ENCODE measurements around the gene FRAT1. TPM values are rescaled to one million over a fixed set of nuclear protein-coding genes. Genes with fewer than 3 reads are reported as not detected.

The FRAT1 gene
- total and polyA plus RNA-seq, 2 donors (not counting 1 experiment from before 2014, with no cell fraction given): 5.1 to 25.3 TPM

GRCh38 chr10:97270523-97271154, 48.4 kb upstream of the FRAT1 start:
- H3K4me1 ChIP-seq (ENCODE audit: control insufficient read depth in 2 of 2, insufficient read depth in 2 of 2, low read length in 2 of 2): peaks cover 3 to 4% of the 10 kb centered on the region in 2 donors
- H3K36me3 ChIP-seq (replicated peaks in 1 of 2; ENCODE audit: control extremely low read depth in 1 of 2, control insufficient read depth in 1 of 2, extremely low read depth in 1 of 2, insufficient read depth in 2 of 2, low read length in 1 of 2): peaks cover 0 to 2% of the 10 kb centered on the region in 2 experiments
- Mint-ChIP-seq H3K4me1 (peaks cover 8% of the 10 kb centered on the region), H3K4me3 (no peak overlapping the region), H3K9me3 (ENCODE audit: insufficient read depth) (no peaks in the 10 kb centered on the region), H3K27me3 (no peaks in the 10 kb centered on the region), H3K27ac (no peak overlapping the region)
- ATAC-seq (ENCODE audit: low read depth) (no peak), DNase-seq (no peak)
- H2AFZ ChIP-seq (ENCODE audit: insufficient read depth, low read depth, low read length, poor library complexity, severe bottlenecking): no peak overlapping the region
- WGBS (ENCODE audit: insufficient coverage): no CpG with 5 or more reads among the region's 3 CpGs
- intact Hi-C loops (cut with micrococcal nuclease): no loop called here
- H3K27me3 ChIP-seq (replicated peaks in 1 of 4; ENCODE audit: control extremely low read depth in 1 of 4, control insufficient read depth in 3 of 4, insufficient read depth in 4 of 4, low read length in 3 of 4): no peaks in the 10 kb centered on the region
- CTCF ChIA-PET: interaction anchor here (2.1 kb wide), 1 partner anchor 8 kb away, joined by 13 read pairs; no protein-coding TSS in a partner anchor
- no peak overlapping the region for H3K4me2 ChIP-seq (replicated peaks; ENCODE audit: low read depth, low read length, poor library complexity, severe bottlenecking)
- TF ChIP-seq EZH2 (IDR thresholded peaks at IDR 0.05; ENCODE audit: borderline replicate concordance, insufficient read depth, low read depth, low read length, poor library complexity, severe bottlenecking): no peak
- no peak for TF ChIP-seq CTCF (IDR thresholded peaks at IDR 0.05)
- peaks cover 0 to 7% (median 2%) of the 10 kb centered on the region in 3 donors for H3K9me3 ChIP-seq (ENCODE audit: control extremely low read depth in 1 of 3, control insufficient read depth in 2 of 3, insufficient read depth in 1 of 3, low read length in 2 of 3)
- H3K4me3 ChIP-seq (ENCODE audit: control extremely low read depth in 1 of 5, extremely low read depth in 1 of 5, insufficient read depth in 1 of 5, low read depth in 2 of 5, low read length in 4 of 5): no peak overlapping the region
- peaks cover 6% of the 10 kb centered on the region for H4K20me1 ChIP-seq (ENCODE audit: control insufficient read depth, insufficient read depth, low read length, poor library complexity, severe bottlenecking)
- H3K27ac ChIP-seq (ENCODE audit: low read length in 2 of 2): no peak overlapping the region
- POLR2A ChIA-PET: no interaction called here
- H3K79me2 ChIP-seq (ENCODE audit: control insufficient read depth, insufficient read depth, low read length): peaks cover 51% of the 10 kb centered on the region
- no peak overlapping the region for H3K9ac ChIP-seq (ENCODE audit: low read length)

- H3K79me2 ChIP-seq (ENCODE audit: control insufficient read depth, insufficient read depth, low read length): peaks cover 51% of the 10 kb centered on the region
- peaks cover 10% of the 10 kb centered on the region for H4K20me1 ChIP-seq (ENCODE audit: control insufficient read depth, insufficient read depth, low read length, poor library complexity, severe bottlenecking)
- no peak for ATAC-seq (ENCODE audit: low read depth)
- no peak for DNase-seq
- no peak overlapping the region for H3K4me3 ChIP-seq (ENCODE audit: control extremely low read depth in 1 of 5, extremely low read depth in 1 of 5, insufficient read depth in 1 of 5, low read depth in 2 of 5, low read length in 4 of 5)
- no peak for TF ChIP-seq EZH2 (IDR thresholded peaks at IDR 0.05; ENCODE audit: borderline replicate concordance, insufficient read depth, low read depth, low read length, poor library complexity, severe bottlenecking)
- TF ChIP-seq CTCF (IDR thresholded peaks at IDR 0.05): no peak
- no peak overlapping the region for H3K27ac Mint-ChIP-seq
- H3K9me3 Mint-ChIP-seq (ENCODE audit: insufficient read depth): no peaks in the 10 kb centered on the region
- H3K27me3 Mint-ChIP-seq: no peaks in the 10 kb centered on the region
- H3K9me3 ChIP-seq (ENCODE audit: control extremely low read depth in 1 of 3, control insufficient read depth in 2 of 3, insufficient read depth in 1 of 3, low read length in 2 of 3): no peaks in the 10 kb centered on the region
- no peak overlapping the region for H3K4me2 ChIP-seq (replicated peaks; ENCODE audit: low read depth, low read length, poor library complexity, severe bottlenecking)
- H3K27ac ChIP-seq (ENCODE audit: low read length in 2 of 2): no peak overlapping the region
- no peak overlapping the region for H3K9ac ChIP-seq (ENCODE audit: low read length)
- CTCF ChIA-PET: interaction anchor here (0.8 to 1.3 kb wide), 2 partner anchors 128 to 280 kb away, joined by 3 to 4 read pairs; partner anchors contain the start of gene RRP12
- H3K4me1 Mint-ChIP-seq: peaks cover 15% of the 10 kb centered on the region
- no peaks in the 10 kb centered on the region for H3K27me3 ChIP-seq (replicated peaks in 1 of 4; ENCODE audit: control extremely low read depth in 1 of 4, control insufficient read depth in 3 of 4, insufficient read depth in 4 of 4, low read length in 3 of 4)
- no peak overlapping the region for H2AFZ ChIP-seq (ENCODE audit: insufficient read depth, low read depth, low read length, poor library complexity, severe bottlenecking)
- WGBS (ENCODE audit: insufficient coverage): no CpG with 5 or more reads among the region's 3 CpGs
- intact Hi-C loops (cut with micrococcal nuclease): no loop called here
- H3K4me3 Mint-ChIP-seq: no peak overlapping the region
- no peaks in the 10 kb centered on the region for H3K36me3 ChIP-seq (replicated peaks in 1 of 2; ENCODE audit: control extremely low read depth in 1 of 2, control insufficient read depth in 1 of 2, extremely low read depth in 1 of 2, insufficient read depth in 2 of 2, low read length in 1 of 2)
- POLR2A ChIA-PET: no interaction called here
- peaks cover 13 to 14% of the 10 kb centered on the region in 2 donors for H3K4me1 ChIP-seq (ENCODE audit: control insufficient read depth in 2 of 2, insufficient read depth in 2 of 2, low read length in 2 of 2)
These were observed 45.4 kb upstream of the FRAT1 start for GRCh38 chr10:97273700-97274099.
